Left ventricle myocardium inferior (tissue), 1 donor: Measurements from ENCODE around the gene TSHZ3. TPM values are rescaled to one million over a fixed set of nuclear protein-coding genes. Genes with fewer than 3 reads are reported as not detected.

Experiments used
- DNase-seq: peaks from one replicate; pipeline ENCODE4 v3.0.0-alpha.2; 2020
- H3K27ac ChIP-seq: fragments of 200-600 bp; replicated peaks from 2 replicates; pipeline ENCODE4 v1.8.0; 2021
- H3K27me3 ChIP-seq: fragments of 200-600 bp; 2 replicates; pipeline ENCODE4 v1.8.0; 2021; ENCODE audit warnings: low read depth
- H3K36me3 ChIP-seq: fragments of 200-600 bp; 2 replicates; pipeline ENCODE4 v1.8.0; 2021
- H3K4me1 ChIP-seq: fragments of 200-600 bp; 2 replicates; pipeline ENCODE4 v1.8.0; 2021
- H3K4me3 ChIP-seq: fragments of 200-600 bp; 2 replicates; pipeline ENCODE4 v1.8.0; 2021; ENCODE audit warnings: mild to moderate bottlenecking, moderate library complexity
- H3K9me3 ChIP-seq: fragments of 200-600 bp; replicated peaks from 2 replicates; pipeline ENCODE4 v1.8.0; 2021
- intact Hi-C: fragments of 100-400 bp; cut with micrococcal nuclease; formaldehyde crosslinking; loops from one replicate; pipeline ENCODE4 v1.11.0; 2022
- total RNA-seq: library from RNA; stranded (reverse); fragmentation: NEBNext Ultra II Directional; extraction: Animal tissue kit (Norgen Biotek cat#: 25700); gene quantifications from one replicate; pipeline ENCODE4 v1.2.1, GENCODE V29; 2021
- TF ChIP-seq, protein P1 (sequence below): fragments of 200-600 bp; IDR thresholded peaks from 2 replicates; pipeline ENCODE4 v1.8.0; 2021; ENCODE audit warnings: antibody characterized with exemption, mild to moderate bottlenecking, borderline replicate concordance
- donor health status: DM: no; HTN: yes; CAD: no; lungs with severe emphysema.

TSHZ3 gene
- total RNA-seq, 1 donor from 2014 or later = 2.9 TPM

DNA sequence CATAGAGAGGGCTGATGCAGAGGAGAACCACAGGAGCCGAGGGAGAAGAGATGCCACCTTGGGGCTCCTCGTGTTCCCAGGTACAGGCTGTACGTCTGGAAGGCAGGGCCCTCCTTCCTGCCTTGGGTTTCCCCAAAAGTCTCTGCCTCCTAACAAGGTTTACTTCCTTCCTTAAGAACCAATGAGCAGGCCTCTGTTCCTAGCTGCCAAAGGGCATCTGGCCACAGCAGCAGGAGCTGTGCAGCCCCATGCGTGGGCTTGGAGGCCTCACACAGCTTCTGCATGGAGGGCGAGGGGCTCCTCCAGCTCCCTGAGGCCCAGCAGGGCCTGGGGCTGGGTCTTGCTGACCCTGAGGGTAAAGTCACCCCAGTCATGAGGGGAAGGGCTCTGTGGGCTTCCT lies 40.6 kb upstream of the TSHZ3 start:
- Histone ChIP-seq H3K27ac (no peak overlapping the region), H3K4me3 (no peak overlapping the region), H3K4me1 (no peaks in the 10 kb centered on the region), H3K9me3 (no peaks in the 10 kb centered on the region), H3K27me3 (peaks cover 63% of the 10 kb centered on the region), H3K36me3 (no peaks in the 10 kb centered on the region)
- TF ChIP-seq, protein P1, sequence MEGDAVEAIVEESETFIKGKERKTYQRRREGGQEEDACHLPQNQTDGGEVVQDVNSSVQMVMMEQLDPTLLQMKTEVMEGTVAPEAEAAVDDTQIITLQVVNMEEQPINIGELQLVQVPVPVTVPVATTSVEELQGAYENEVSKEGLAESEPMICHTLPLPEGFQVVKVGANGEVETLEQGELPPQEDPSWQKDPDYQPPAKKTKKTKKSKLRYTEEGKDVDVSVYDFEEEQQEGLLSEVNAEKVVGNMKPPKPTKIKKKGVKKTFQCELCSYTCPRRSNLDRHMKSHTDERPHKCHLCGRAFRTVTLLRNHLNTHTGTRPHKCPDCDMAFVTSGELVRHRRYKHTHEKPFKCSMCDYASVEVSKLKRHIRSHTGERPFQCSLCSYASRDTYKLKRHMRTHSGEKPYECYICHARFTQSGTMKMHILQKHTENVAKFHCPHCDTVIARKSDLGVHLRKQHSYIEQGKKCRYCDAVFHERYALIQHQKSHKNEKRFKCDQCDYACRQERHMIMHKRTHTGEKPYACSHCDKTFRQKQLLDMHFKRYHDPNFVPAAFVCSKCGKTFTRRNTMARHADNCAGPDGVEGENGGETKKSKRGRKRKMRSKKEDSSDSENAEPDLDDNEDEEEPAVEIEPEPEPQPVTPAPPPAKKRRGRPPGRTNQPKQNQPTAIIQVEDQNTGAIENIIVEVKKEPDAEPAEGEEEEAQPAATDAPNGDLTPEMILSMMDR = no peak
- no peak for DNase-seq
- intact Hi-C loops = no loop called here

DNA sequence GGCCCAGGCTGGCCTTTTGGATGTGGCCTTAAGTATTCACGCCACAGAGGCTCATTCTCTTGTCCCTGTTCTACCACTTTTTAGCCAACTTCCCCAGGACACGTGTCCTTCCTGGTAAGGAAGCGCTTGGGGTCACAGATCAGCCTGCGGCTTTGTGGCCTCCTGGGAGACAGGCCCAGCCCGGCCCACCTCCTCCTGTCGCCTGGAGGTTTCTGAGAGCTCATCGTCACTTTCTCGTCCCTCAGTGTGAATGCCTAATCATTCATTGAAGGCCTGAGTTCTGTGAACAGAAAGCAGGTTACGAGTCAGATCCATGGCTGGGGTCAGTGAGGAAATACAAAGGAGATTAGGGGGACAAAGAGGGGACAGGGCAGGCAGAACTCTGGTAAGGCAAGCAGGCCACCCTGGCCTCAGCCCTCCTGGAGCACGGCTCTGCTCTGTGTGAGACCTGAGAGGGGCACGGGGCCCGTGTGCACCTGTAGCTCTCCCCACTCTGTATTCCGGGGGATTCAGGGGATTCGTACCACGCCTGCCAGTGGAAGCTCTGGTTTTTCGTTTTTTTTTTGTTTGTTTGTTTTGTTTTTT lies 38.6 kb upstream of the TSHZ3 start:
- no peak for DNase-seq
- H3K4me3 ChIP-seq = no peak overlapping the region
- intact Hi-C loops = no loop called here
- no peaks in the 10 kb centered on the region for H3K4me1 ChIP-seq
- H3K27ac ChIP-seq = no peak overlapping the region
- H3K27me3 ChIP-seq = peaks cover 59% of the 10 kb centered on the region
- no peaks in the 10 kb centered on the region for H3K36me3 ChIP-seq
- no peaks in the 10 kb centered on the region for H3K9me3 ChIP-seq
- TF ChIP-seq, protein P1 = no peak

DNA sequence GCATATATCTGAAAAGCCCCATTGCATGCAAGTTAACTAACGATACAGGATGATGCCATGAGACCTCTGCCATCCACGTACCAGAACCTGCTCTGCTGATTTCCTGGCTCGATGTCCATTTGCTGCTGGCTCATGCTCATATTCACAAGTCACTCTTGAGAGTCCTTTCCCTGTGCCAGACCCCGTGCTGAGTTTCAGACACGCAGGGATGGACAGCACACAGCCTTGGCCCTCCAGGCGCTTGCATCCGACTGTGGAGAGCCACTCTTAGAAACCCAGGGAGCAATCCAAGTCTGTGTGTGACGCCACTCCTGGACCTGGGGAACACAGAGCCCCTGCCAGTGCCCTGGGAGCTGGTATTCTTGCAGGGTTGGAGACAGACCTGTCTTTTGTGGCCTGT lies 37.6 kb upstream of the TSHZ3 start:
- H3K9me3 ChIP-seq = no peaks in the 10 kb centered on the region
- no peaks in the 10 kb centered on the region for H3K36me3 ChIP-seq
- no peaks in the 10 kb centered on the region for H3K4me1 ChIP-seq
- intact Hi-C loops = no loop called here
- H3K27me3 ChIP-seq = peaks cover 67% of the 10 kb centered on the region
- DNase-seq = no peak
- no peak overlapping the region for H3K4me3 ChIP-seq
- no peak overlapping the region for H3K27ac ChIP-seq
- TF ChIP-seq, protein P1 = no peak

DNA sequence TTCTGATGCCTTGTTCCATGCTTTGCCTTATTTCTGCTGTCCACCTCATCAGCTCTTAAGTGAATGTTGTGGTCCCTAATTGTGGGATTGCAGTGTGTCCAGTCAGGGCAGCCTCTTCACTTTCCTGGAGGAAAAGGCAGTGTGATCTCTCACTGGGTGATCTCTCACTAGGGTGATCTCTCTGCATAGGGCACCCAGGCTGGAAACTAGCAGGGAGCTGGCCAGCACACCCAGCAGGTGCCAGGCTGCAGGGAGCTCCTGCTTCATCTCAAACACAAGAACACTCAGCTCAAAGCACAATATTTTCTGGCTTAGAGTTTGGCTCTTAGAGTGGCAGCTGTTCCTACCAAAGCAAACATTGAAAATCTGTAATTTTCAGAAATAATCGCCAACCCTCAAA lies 36.5 kb upstream of the TSHZ3 start:
- no peak for DNase-seq
- no peaks in the 10 kb centered on the region for H3K4me1 ChIP-seq
- intact Hi-C loops = no loop called here
- H3K36me3 ChIP-seq = no peaks in the 10 kb centered on the region
- no peak overlapping the region for H3K27ac ChIP-seq
- H3K9me3 ChIP-seq = no peaks in the 10 kb centered on the region
- H3K27me3 ChIP-seq = peaks cover 70% of the 10 kb centered on the region
- TF ChIP-seq, protein P1 = no peak
- no peak overlapping the region for H3K4me3 ChIP-seq

DNA sequence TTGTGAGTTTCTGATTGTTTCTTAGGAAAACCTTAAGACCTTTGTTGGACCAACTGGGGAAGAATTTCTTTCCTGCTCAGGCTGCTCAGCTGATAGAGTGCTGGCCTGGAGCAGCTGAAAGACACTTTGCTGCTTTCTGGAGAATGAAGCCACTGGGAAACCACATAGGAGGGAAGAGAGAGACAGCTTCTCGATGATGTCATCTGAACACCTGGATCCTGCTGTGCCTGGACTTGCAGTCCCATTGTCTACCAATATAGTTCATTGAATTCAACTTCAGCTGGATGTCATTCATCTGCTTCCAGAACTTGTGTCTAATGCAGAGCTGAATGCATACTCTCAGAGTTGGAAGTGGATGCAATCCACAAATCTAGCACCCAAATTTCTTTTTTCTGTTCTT lies 34.3 kb upstream of the TSHZ3 start:
- Histone ChIP-seq H3K4me3 (no peak overlapping the region), H3K9me3 (no peaks in the 10 kb centered on the region), H3K27ac (no peak overlapping the region), H3K36me3 (no peaks in the 10 kb centered on the region), H3K27me3 (peaks cover 50% of the 10 kb centered on the region), H3K4me1 (no peaks in the 10 kb centered on the region)
- no peak for DNase-seq
- TF ChIP-seq, protein P1 = no peak
- intact Hi-C loops = no loop called here
